ENCODE results near the gene SPINK8.
"Not testable (repeated sequence)": the region's sequence is repeated elsewhere in the genome, so short reads cannot be mapped to it uniquely, and the experiment has no call there.

SPINK8 gene

DNA sequence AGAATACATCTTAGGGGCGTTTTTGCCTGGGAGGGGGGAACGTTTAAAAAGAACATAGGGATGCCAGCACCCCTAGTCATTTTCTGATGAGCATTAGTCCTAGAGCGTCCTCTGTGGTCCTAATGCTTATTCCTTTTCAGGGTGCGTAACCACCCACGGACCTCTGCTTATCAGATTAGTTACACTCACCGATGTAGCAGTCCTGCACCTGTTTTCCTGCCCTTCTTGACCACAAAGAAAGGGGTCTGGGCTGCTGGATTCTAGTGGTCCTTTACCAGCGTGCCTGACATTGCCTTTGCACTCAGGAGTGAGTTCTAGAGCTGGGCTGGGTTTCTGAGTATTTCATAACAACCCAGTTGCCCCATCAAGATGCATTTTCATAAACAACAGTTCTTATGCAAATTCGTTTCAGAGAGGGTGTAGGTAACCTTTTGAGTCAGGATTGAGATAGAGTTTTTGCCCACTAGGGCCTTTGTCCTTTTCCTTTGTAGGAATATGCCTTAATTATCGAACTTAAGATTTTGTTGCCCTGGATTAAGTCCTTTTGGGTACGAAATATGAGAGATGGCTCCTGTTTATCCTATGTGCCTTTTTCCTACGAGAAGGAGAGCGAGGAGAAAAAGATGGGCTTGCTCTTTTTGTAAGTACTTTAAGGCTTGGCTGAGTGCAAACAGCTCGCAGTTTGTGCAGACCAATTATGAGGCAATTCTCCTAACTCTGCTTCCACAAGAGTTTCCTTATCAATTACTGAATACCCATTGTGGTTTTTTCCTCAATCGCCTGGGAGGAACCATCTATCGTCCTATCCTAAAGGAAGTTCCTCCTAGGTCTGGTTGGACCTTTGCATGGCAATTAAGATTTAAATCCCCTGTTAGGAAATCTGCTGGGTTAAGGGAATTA, at the start of gene SPINK8:
TSS of gene SPINK8 (minus strand) at position 316 of the 900 bp plus-strand sequence. CDS start 5,320 bp downstream, outside the sequence.
- not testable (repeated sequence) for DNase-seq (ENCODE audit: low spot score)

DNA sequence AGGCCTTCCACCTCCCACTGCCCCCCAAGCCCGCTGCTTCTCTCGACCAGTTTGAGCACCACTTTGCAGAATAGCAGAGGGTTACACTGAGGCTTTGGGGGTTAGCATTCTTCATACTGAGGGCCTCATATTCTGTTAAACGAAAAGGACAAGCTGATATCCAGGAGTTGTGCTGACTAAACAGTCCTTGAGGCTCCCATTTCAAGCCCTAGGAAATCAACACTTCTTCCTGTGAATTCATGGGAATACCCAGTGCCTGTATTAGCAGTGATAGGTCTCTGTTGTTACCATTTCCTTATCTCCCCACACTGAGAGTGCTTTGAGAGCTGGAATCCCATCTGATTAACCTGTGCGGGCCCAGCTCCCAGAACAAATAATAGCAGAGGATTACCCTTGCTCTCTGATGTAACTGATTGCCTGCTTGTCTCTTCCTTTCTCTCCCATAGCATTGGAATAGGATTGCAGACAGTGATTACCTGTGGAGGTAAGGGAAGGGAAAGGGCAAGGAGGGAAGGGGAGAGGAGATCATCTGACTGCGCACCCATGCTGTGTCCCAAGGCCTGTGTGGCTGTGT, 39.5 kb upstream of the SPINK8 start:
- no peak for DNase-seq (ENCODE audit: low spot score)

DNA sequence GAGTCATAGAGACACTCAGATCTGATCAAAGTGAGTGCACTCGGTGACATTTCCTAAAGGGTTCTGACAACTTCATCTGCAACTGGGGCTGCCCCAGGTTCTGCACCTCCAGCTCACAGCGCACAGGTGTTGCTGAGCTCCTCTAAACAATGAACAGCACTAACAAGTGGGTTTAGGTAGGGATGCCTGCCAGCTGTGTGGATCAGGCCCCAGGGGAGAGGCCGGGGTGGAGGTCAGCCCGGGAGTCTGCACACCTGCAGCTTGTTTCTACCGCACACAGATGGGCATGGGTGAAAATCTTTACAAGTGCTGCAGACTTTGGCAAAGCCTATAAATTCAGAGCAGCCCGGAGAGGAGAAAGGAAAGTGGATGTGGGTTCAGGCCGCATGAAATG, 38.9 kb upstream of the SPINK8 start:
- DNase-seq (ENCODE audit: low spot score) = no peak

DNA sequence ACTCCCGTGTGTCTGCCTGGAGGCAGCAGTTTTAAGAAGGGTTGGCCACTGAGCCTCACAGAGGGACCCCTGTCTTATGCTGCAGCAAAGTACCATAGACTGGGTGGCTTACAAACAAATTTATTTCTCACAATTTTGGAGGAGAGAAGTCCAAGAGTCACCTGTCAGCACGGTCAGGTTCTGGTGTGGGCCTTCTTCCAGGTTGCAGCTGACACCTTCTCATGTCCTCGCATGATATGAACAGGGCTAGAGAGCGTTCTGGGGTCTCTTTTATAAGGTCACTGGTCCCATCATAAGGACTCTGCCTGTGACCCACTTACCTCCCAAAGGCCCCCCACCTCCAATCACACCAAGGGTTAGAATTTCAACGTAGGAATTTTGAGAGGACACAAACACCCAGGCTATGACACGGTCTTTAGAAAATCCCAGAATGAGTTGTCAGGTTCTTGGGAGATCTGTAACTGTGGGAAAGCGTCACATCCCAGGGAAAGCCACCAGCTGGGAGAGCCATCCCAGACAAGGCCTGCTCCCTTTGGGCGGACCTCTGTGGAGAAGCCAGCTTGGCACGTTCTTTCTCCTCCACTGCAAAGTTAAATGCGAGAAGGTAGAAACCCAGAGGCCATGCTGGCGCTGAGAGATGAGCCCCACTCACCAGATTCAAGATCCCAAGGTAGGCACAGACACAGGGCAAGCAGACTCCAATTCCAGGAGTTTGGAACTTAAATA, 38.4 kb upstream of the SPINK8 start, which contains the start of gene FBXW12:
TSS of gene FBXW12 (plus strand) at position 569 of the 726 bp plus-strand sequence. CDS start 549 bp downstream, outside the sequence.
- DNase-seq (ENCODE audit: low spot score) = no peak

DNA sequence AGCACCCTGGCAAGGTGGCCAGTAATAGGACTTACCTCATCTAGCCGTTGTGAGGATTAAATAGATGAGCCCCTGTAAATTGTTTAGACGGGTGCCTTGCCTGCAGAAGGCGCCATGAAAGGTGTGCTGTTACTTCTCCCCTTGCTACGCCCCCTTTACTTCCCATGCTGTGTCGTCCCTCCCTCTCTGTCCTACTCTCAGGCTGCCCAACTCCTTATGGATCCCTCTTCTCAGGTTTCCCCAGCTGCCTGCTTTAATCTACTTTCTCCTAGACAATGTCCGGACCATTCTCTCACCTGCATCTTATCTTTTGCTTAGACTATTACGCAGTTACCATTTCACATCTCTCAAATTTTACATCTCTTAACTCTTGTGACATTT, 36.9 kb upstream of the SPINK8 start:
- no peak for DNase-seq (ENCODE audit: low spot score)

DNA sequence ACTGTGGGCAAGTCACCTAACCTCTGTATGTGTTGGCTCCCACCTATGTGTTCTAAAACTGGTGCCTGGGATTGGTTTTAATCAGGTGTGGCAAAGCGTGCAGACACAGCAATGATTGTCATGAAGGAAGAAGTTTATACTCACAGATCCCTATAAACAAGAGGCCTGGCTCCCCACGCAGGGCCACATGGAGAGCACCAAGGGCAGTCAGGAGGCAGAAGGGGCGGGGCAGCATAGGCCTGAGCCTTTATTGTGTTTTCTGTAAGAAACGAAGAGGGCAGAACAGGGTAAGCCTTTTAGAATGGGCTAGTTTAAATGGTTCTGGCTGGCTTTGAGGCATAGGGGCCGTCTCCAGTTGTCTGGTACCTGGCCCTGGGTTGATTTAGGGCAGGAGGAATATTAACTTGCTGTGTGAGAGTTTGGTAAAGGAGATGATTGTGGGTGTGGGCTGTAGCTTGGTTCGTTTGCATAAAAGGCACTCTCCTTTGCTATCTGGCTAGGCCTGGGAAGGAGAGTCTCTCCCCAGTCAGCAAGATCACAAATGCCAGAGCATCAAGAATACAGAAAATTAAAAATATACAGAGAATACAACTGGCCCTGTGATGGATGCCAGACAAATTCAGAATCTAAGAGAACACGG, 36.4 kb upstream of the SPINK8 start:
- DNase-seq (ENCODE audit: low spot score) = no peak

DNA sequence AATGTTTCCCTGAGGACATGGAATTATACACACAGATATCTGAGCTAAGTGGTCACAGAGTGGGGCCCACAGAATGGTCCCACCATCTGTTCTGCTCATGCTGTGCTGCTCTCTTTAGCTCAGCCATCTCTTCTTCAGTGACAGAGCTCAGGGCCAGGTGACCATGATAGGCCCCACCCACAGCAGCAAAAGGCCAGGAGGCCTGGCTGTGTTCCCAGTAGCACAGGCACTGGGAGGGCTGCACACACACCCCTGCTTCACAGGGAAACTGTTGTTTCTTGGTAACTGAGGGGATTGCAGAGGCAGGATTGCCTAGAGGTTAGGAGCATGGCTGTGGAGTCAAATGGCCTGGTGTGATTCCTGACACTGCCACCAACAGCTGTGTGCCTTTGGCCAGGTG, 33.7 kb upstream of the SPINK8 start:
- DNase-seq (ENCODE audit: low spot score) = no peak

DNA sequence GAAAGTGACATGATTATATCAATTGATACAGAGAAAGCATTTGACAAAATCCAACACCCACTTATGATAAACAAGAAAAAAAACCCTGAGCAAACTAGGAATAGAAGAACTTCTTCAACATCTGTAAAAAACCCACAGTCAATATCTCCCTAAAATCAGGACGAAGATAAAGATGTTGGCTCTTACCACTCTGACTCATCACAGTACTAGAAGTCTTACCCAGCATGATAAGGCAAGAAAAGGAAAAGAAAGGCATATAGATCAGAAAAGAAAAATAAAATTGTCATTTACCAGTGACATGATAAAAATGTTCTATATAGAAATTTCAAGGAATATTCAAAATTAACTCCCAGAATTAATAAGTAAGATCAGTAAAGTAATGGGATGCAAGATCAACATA, 31.4 kb upstream of the SPINK8 start:
- no peak for DNase-seq (ENCODE audit: low spot score)

DNA sequence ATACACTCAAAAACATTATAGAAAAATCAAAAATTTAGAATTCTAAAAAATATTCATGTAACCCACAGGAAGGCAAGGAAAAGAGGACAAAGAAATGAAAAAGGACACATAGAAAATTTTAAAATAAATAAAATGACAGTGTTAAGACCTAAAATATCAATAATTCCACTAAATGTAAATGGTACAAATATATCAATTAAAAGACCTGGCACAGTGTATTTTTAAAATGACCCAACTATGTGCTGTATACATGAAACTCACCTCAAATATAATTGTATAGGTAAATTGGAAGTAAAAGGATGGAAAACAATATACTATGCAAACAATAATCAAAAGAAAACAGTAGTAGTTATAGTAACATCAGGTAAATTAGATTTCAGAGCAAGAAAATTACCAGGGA, 28.5 kb upstream of the SPINK8 start:
- no peak for DNase-seq (ENCODE audit: low spot score)

DNA sequence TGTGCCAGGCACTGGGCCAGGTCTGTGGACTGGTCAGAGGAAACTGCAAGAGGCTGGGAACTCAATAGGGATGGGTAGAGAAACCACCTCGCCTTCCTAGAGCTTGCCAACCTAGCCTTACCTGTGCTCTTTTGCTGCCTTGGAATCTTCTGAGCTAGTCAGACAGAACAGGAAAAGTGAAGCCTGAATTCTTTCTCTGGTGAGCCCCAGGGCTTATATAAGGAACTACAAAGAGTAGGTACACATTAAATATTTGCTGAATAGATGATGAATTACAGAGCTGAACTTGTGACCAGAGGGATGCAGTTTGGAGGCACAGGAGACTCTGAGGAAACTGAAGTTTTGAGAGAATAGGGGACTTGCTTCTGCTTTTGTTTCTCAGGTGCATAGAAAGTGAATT, 23.0 kb upstream of the SPINK8 start:
- no peak for DNase-seq (ENCODE audit: low spot score)

DNA sequence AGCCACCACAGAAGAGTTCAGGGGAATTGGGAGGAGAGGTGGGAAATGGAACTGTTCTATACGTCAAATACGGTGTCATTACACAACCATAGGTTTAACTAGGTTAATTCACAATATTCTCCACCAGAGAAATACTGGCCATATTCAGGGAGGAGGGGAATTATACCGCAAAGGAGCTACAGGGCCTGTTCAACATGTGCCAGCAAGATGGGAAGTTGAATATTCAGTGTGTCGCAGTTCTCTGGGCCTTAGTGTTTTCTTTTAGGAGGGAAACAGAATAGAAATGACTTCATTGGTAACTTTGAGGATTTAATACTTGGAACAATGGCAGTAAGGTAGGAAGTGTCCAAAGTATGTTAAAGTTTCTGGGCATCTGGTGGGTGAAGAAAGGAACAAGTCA, 20.5 kb upstream of the SPINK8 start:
- DNase-seq (ENCODE audit: low spot score) = no peak

DNA sequence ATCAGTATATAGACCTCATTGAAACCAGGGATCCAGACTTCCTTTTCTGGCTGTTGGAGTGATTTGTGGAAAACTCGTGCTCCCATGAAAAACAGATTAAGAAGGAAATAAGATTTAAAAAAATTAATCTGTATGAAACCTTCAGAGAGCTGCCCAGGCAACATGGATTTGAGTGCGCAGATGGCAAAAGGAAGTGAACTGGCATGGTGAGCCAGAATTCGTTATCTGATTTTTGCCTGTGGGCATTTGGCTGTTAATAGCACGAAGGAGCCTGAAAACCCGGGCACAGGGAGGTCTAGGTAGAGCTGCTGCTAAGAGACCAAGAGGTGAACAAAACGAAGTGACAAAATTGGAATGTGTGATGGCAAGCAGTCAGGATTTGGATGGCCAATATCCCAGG, 19.1 kb upstream of the SPINK8 start:
- DNase-seq (ENCODE audit: low spot score) = no peak

DNA sequence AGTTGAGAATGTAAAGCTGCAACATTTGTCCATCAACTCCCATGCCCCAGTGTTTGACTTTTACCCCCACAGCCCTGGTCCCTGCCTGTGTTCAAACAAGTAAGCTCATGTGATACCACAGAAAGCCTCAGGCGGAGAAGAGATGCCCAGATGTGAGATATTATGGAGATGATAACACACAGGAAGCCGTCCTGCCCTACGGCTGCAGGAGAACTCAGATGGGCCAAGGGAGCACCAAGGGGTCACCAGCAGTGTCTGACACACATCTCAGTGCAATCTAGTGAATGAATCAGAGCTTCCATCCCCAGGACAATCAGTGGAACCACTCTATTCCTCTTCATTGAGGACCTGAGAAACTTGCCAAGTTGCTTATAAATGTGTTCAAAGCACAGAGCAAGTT, 14.0 kb upstream of the SPINK8 start:
- DNase-seq (ENCODE audit: low spot score) = no peak

DNA sequence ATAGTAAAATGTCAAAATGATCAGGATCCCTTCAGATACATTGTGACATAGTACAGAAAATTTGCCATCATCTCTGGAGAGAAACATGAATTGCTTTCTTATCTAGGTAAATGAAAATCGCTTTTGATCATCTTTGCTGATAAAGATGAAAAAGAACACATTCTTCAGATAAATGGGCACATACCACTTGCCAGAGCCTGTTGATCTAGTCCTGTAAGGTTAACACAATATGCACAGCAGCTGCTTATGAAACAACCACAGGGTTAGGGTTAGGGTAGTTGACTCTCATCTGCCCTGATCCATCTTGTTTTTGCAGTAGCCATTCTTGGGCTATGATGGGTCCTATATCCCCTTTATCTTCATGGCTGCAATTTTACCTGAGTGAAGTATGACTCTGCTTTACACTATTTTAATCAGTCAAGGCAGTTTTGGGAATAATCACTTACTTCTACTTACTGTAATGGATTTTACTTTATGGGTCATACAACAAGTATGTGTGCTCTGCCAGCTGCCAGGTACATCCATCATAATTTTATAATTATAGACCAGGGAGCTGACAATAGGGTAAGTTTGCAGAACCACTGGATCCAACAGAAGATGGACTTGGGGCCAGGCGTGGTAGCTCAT, 12.6 kb upstream of the SPINK8 start:
- DNase-seq (ENCODE audit: low spot score) = no peak

DNA sequence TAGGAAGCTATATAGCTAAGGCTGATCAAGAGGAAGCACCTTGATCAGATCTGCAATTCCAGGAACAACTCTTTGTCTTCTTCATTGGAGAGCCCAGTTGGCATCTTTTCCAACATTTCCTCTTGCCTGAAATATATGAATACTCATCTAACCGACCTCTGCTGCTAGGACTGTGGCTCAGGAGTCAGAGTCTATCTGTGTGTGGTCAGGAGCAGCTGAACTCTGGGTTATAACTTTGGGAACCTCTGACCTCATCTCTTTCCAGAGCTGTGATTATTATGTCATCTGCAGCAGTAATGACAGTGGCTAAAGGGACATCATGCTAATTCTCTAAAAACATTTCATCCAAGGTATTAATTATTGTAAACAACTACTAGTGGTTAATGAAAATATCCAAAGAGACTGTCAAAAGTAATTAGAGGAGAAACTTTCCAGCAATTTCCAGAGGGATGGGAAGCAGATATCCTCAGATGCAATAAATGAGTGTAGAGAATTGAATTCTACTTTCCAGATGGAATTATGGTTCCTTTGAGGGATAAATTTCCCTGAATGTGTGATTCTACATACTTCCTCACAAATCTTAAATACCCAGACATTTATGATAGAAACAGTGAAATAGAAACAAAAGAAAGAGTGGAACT, 11.5 kb upstream of the SPINK8 start:
- no peak for DNase-seq (ENCODE audit: low spot score)

DNA sequence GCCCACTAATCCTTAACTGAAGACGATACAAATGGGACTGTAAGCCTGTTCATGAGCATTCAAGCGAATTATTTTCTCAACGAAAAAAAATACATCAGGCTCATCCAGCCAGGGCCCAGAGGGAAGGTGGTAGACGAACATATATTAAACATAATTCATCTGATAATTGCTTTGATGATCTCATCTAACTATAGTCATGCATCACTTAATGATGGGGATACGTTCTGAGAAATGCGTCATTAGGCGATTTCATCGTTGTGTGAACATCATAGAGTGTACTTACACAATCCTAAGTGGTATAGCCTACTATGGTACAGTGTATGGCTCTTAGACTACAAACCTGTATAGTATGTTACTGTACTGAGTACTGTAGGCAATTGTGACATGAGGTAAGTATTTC, 10.0 kb upstream of the SPINK8 start:
- DNase-seq (ENCODE audit: low spot score) = no peak

DNA sequence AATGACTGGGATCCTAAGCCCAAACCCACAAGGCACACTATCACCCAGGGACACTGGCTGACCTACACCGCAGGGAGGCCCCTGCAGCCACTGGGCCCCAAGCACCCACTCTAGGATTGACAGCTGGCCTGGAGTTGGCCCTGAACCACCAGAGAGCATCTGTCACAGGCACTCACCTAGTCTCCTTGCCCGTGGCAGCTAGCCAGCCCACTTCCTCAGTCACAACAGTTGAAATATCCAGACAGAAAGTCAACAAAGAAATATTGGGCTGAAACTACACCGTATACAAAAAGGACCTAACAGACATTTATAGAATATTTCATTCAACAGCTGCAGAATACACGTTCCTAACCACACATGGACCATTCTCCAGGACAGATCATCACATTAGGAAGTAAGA, 5.2 kb upstream of the SPINK8 start:
- no peak for DNase-seq (ENCODE audit: low spot score)

DNA sequence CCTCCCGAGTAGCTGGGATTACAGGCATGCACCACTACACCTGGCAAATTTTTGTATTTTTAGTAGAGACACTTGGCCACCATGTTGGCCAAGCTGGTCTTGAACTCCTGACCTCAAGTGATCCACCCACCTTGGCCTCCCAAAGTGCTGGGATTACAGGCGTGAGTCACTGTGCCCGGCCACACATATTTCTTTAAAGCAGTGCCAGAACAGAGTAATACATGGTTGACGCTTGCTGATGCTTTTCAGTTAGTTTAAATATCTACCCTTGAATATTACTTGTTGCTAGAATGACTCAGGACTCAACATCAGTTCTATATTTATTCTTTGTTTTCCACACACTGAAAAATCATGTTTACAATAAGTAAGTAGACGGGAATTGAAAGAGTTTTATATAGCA, 4.1 kb upstream of the SPINK8 start:
- not testable (repeated sequence) for DNase-seq (ENCODE audit: low spot score)

DNA sequence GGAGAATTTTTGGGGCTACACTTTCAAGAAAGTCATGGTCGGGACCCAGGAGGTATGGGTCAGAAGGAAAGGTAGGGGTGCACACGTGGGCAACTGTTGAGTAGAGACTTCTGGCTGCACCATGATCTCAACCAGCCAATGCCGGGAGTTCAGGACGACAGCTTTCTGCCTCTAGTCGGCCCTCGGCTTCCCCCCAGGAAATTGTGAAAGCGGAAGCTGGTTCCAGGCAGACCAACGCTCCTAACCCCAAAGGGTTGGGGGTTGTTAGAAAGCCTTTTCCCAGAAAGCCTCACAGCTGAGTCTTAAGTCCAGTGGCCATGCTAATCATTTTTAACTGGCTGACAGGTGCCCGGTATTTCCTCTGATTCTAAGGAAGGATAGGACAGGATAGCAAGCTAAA, 1.8 kb upstream of the SPINK8 start:
- DNase-seq (ENCODE audit: low spot score) = not testable (repeated sequence)

DNA sequence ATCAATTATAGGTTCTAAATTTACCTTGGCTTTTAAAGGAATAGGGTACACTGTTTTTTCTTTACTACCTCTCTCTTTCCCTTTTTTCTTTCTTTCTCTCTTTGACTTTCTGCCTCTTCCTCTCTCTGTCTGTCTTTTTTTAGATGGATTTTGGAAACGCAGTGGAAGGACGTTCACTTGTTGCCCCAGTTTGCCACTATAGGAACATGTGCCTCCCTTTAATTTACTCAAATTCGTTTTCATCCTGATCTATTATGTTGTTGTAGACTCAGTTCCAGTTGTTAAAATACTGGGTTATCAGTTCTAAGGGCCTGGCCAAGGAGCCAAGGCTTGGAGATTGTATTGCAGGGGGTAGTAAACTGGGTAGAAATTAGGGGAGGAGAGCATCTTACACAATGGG, 1.1 kb upstream of the SPINK8 start:
- no peak for DNase-seq (ENCODE audit: low spot score)

DNA sequence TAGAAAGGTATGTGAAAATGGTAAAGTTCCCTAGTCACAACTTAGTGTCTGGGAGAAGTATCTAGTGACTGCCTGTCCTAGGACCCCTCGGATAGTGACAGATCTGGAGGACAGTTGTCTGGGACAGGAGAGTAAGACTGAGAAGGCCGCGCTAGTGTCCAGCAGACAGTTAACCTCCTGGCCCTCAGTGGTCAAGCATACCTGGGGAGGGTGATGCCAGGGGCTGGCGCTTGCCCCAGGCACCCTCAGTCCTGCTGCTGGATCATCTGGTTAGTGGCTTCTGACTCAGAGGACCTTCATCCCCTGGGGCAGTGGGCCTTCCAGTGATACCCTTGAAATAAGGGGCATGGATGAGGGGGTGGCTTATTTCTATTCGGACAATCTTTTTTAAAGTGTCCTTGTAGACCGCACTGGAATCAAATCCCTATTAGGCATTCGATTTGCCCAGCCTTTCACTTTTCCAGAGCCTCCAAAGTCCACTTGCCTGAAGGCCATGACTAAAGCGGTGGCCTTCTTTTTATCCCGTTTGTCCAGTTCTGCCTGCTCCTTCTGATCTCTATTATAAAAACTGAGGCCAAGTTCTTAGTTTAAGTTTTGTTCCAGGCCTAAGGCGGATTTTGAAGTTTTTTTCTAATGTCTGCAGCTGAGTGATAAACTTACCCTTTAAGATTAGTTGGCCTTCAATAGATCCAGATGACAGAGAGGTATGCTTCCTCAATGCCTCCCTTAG, 1.6 kb downstream of the SPINK8 start:
- DNase-seq (ENCODE audit: low spot score) = not testable (repeated sequence)
